HEK293 (cell line): ENCODE measurements around the gene FGFR2.
A peak's percentile ranks its signal among the peaks of the same experiment; 100 is the strongest.

ENCODE experiments used
- CTCF ChIA-PET: fragments of 350-600 bp; formaldehyde crosslinking; extraction: SDS; loops from one replicate; lab custom pipeline; 2021; ENCODE audit warnings: antibody characterized with exemption; lab: Yijun Ruan, JAX
- POLR2A ChIA-PET: fragments of 300-600 bp; formaldehyde crosslinking; extraction: SDS; loops from one replicate; lab custom pipeline; 2020; ENCODE audit warnings: antibody characterized with exemption, inconsistent platforms; lab: Yijun Ruan, JAX
- H3K27ac ChIP-seq: fragments of 200-500 bp; sonication (Bioruptor generic); 2 replicates; pipeline ENCODE4 v1.5.1; 2014; ENCODE audit warnings: low read depth, low read length, control low read depth, inconsistent platforms; ENCODE audit errors: extremely low read depth
- H3K36me3 ChIP-seq, 2 experiments: fragments of 200-500 bp in 1 of 2; sonication (Bioruptor generic) in 1 of 2; 1 replicate in 1 of 2; 2 replicates in 1 of 2; pipeline ENCODE4 v1.5.1; 2014 to 2017; ENCODE audit warnings: inconsistent platforms in 2 of 2, low read length in 2 of 2; ENCODE audit not compliant: control insufficient read depth in 2 of 2, insufficient read depth in 1 of 2
- H3K4me1 ChIP-seq: fragments of 200-500 bp; sonication (Bioruptor generic); 2 replicates; pipeline ENCODE4 v1.5.1; 2014; ENCODE audit warnings: mild to moderate bottlenecking, low read length, inconsistent platforms; ENCODE audit not compliant: control insufficient read depth, insufficient read depth
- H3K4me3 ChIP-seq: 2 replicates; pipeline ENCODE4 v1.5.1; 2011; ENCODE audit warnings: low read depth, mild to moderate bottlenecking, control low read depth, low read length, moderate library complexity
- H3K9me3 ChIP-seq: fragments of 200-500 bp; sonication (Bioruptor generic); 2 replicates; pipeline ENCODE4 v1.5.1; 2014; ENCODE audit warnings: low read depth, low read length, inconsistent platforms; ENCODE audit not compliant: control insufficient read depth, insufficient read depth
- BCL11B ChIP-seq: fragments of 450-650 bp; formaldehyde crosslinking; IDR thresholded peaks from 2 replicates; pipeline ENCODE4 v1.5.1; 2016; ENCODE audit warnings: low read depth, missing biosample characterization, missing genetic modification characterization
- EGR2 ChIP-seq: fragments of 450-650 bp; formaldehyde crosslinking; IDR thresholded peaks from 2 replicates; pipeline ENCODE4 v1.5.1; 2016; ENCODE audit warnings: low read depth, missing biosample characterization, missing genetic modification characterization
- FEZF1 ChIP-seq: fragments of 450-650 bp; formaldehyde crosslinking; IDR thresholded peaks from 2 replicates; pipeline ENCODE4 v1.5.1; 2016; ENCODE audit warnings: missing biosample characterization, missing genetic modification characterization
- KLF16 ChIP-seq: fragments of 450-650 bp; formaldehyde crosslinking; IDR thresholded peaks from 2 replicates; pipeline ENCODE4 v1.5.1; 2017; ENCODE audit warnings: missing biosample characterization, missing genetic modification characterization
- MZF1 ChIP-seq: fragments of 450-650 bp; formaldehyde crosslinking; IDR thresholded peaks from 2 replicates; pipeline ENCODE4 v1.5.1; 2017; ENCODE audit warnings: missing biosample characterization, missing genetic modification characterization, borderline replicate concordance
- PRDM10 ChIP-seq: fragments of 450-650 bp; formaldehyde crosslinking; IDR thresholded peaks from 2 replicates; pipeline ENCODE4 v1.5.1; 2016; ENCODE audit warnings: missing biosample characterization, missing genetic modification characterization
- REPIN1 ChIP-seq: fragments of 450-650 bp; formaldehyde crosslinking; IDR thresholded peaks from 2 replicates; pipeline ENCODE4 v1.5.1; 2017; ENCODE audit warnings: missing biosample characterization, missing genetic modification characterization, low read depth
- SP2 ChIP-seq: fragments of 450-650 bp; formaldehyde crosslinking; IDR thresholded peaks from 2 replicates; pipeline ENCODE4 v1.5.1; 2016; ENCODE audit warnings: missing biosample characterization, missing genetic modification characterization
- SP7 ChIP-seq: fragments of 450-650 bp; formaldehyde crosslinking; IDR thresholded peaks from 2 replicates; pipeline ENCODE4 v1.5.1; 2016; ENCODE audit warnings: missing biosample characterization, missing genetic modification characterization
- ZBTB17 ChIP-seq: fragments of 450-650 bp; formaldehyde crosslinking; IDR thresholded peaks from 2 replicates; pipeline ENCODE4 v1.5.1; 2016; ENCODE audit warnings: missing biosample characterization, missing genetic modification characterization
- ZBTB20 ChIP-seq: fragments of 450-650 bp; formaldehyde crosslinking; IDR thresholded peaks from 2 replicates; pipeline ENCODE4 v1.5.1; 2016; ENCODE audit warnings: missing biosample characterization, missing genetic modification characterization
- ZBTB26 ChIP-seq: fragments of 450-650 bp; formaldehyde crosslinking; optimal IDR thresholded peaks from 2 replicates; pipeline ENCODE3; 2016; ENCODE audit warnings: missing biosample characterization, mild to moderate bottlenecking, missing genetic modification characterization
- ZFHX2 ChIP-seq: fragments of 450-650 bp; formaldehyde crosslinking; conservative IDR thresholded peaks from 2 replicates; pipeline ENCODE4 v1.5.1; 2016; ENCODE audit warnings: missing biosample characterization, missing genetic modification characterization
- ZFP69B ChIP-seq: fragments of 450-650 bp; formaldehyde crosslinking; IDR thresholded peaks from 2 replicates; pipeline ENCODE4 v1.5.1; 2016; ENCODE audit warnings: missing biosample characterization, missing genetic modification characterization
- ZIC2 ChIP-seq: fragments of 450-650 bp; formaldehyde crosslinking; IDR thresholded peaks from 2 replicates; pipeline ENCODE4 v1.5.1; 2016; ENCODE audit warnings: missing biosample characterization, missing genetic modification characterization
- ZNF324 ChIP-seq: fragments of 450-650 bp; formaldehyde crosslinking; IDR thresholded peaks from 2 replicates; pipeline ENCODE4 v1.5.1; 2016; ENCODE audit warnings: missing biosample characterization, missing genetic modification characterization
- ZNF398 ChIP-seq: fragments of 450-650 bp; formaldehyde crosslinking; IDR thresholded peaks from 2 replicates; pipeline ENCODE4 v1.5.1; 2017; ENCODE audit warnings: missing biosample characterization, missing genetic modification characterization
- ZNF580 ChIP-seq: fragments of 450-650 bp; formaldehyde crosslinking; IDR thresholded peaks from 2 replicates; pipeline ENCODE4 v1.5.1; 2016; ENCODE audit warnings: missing biosample characterization, missing genetic modification characterization
- ZNF585B ChIP-seq: fragments of 450-650 bp; formaldehyde crosslinking; IDR thresholded peaks from 2 replicates; pipeline ENCODE4 v1.5.1; 2016; ENCODE audit warnings: missing biosample characterization, missing genetic modification characterization
- ZNF621 ChIP-seq: fragments of 450-650 bp; formaldehyde crosslinking; IDR thresholded peaks from 2 replicates; pipeline ENCODE4 v1.5.1; 2017; ENCODE audit warnings: missing biosample characterization, missing genetic modification characterization
- TF ChIP-seq, protein P1 (sequence below): fragments of 450-650 bp; formaldehyde crosslinking; IDR thresholded peaks from 2 replicates; pipeline ENCODE4 v1.5.1; 2017; ENCODE audit warnings: missing biosample characterization, missing genetic modification characterization

Gene FGFR2

DNA sequence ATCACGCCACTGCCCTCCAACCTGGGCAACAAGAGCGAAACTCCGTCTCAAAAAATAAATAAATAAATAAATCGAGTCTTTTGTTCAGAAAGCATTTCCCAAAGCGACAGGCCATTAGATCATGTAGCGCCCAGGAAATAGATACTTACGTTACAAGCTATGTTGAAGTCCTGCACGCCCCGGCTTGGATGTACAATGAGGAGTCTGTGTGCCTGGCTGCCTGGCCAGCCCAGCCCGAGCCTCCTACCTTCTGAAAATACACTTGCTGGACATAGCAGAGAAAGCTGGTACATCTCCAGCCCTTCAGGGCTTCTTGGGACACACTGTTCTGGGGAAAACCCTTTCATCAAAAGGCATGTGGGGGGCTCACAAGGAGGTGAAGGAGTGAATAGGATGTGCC is 22.1 kb downstream of the FGFR2 start (continued):
- TF ChIP-seq PRDM10 (tag by site-specific recombination): no peak
- TF ChIP-seq EGR2 (tag by site-specific recombination): no peak
- TF ChIP-seq, all 188 proteins: peak for 0

- no peak overlapping the region for H3K27ac ChIP-seq
- no peak overlapping the region for H3K4me3 ChIP-seq
- H3K9me3 ChIP-seq: no peaks in the 10 kb centered on the region
- TF ChIP-seq REPIN1 (tag by site-specific recombination) (no peak), SP2 (tag by site-specific recombination) (no peak), ZBTB20 (no peak), ZBTB26 (tag by site-specific recombination) (no peak), PRDM10 (tag by site-specific recombination) (peak; percentile 47; the same call in 1 of the 2 replicates), ZNF580 (tag by site-specific recombination) (no peak), ZNF324 (tag by site-specific recombination) (no peak)
- TF ChIP-seq, protein P1, sequence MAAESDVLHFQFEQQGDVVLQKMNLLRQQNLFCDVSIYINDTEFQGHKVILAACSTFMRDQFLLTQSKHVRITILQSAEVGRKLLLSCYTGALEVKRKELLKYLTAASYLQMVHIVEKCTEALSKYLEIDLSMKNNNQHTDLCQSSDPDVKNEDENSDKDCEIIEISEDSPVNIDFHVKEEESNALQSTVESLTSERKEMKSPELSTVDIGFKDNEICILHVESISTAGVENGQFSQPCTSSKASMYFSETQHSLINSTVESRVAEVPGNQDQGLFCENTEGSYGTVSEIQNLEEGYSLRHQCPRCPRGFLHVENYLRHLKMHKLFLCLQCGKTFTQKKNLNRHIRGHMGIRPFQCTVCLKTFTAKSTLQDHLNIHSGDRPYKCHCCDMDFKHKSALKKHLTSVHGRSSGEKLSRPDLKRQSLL: no peak
- H3K4me1 ChIP-seq: peaks cover 20% of the 10 kb centered on the region
- POLR2A ChIA-PET: no interaction called here
- CTCF ChIA-PET: no interaction called here
- H3K36me3 ChIP-seq: no peaks in the 10 kb centered on the region
These were observed 23.6 kb downstream of the FGFR2 start for GRCh38 chr10:121574519-121575166.

DNA sequence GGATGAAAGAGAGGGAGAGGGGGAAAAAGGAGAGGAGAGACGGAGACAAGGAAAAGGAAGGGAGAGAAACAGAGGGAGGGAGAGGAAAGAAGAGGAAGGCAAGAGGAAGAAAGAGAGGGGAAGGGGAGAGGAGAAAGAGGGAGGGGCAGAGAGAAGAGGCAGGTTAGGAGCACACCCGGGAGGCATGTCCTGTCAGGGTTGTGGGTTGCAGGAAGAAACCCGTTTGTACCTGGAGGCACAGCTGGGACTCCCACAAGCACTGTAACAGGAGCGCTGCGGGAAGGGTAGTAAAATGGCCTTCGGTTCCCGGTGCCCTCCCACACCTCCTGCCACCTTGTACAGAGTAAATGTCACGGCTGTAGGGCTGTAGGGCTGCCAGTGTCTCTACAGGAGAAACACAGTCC is 24.7 kb downstream of the FGFR2 start:
- POLR2A ChIA-PET: no interaction called here
- TF ChIP-seq FEZF1 (tag by site-specific recombination): peak; percentile 38
- TF ChIP-seq ZBTB17 (tag by site-specific recombination): 0 out of 2 replicates have a peak, but pooled peaks have one; percentile 28
- peak; percentile 86 for TF ChIP-seq ZIC2 (tag by site-specific recombination)
- TF ChIP-seq ZNF398 (tag by site-specific recombination): peak; percentile 83
- TF ChIP-seq ZNF621 (tag by site-specific recombination): no peak
- no peak for TF ChIP-seq SP7 (tag by site-specific recombination)
- TF ChIP-seq BCL11B (tag by site-specific recombination): no peak
- TF ChIP-seq KLF16: peak; percentile 76
- TF ChIP-seq ZFP69B (tag by site-specific recombination): peak; percentile 25; the same call in 1 of the 2 replicates
- no peak for TF ChIP-seq ZNF585B
- TF ChIP-seq ZFHX2: peak; percentile 81
- TF ChIP-seq MZF1 (tag by site-specific recombination): no peak

More for the DNA sequence above, 24.7 kb downstream of the FGFR2 start:
- CTCF ChIA-PET: interaction anchor here (1.4 kb wide), 1 partner anchor 625 kb away, joined by 3 read pairs; no protein-coding TSS in a partner anchor
- Histone ChIP-seq H3K27ac (peak overlapping the region; percentile 69; the same call in 1 of the 2 replicates), H3K4me3 (no peak overlapping the region), H3K4me1 (peaks cover 20% of the 10 kb centered on the region), H3K36me3 (no peaks in the 10 kb centered on the region), H3K9me3 (no peaks in the 10 kb centered on the region)
